ENCODE results near the gene TLL2.

The TLL2 gene

DNA sequence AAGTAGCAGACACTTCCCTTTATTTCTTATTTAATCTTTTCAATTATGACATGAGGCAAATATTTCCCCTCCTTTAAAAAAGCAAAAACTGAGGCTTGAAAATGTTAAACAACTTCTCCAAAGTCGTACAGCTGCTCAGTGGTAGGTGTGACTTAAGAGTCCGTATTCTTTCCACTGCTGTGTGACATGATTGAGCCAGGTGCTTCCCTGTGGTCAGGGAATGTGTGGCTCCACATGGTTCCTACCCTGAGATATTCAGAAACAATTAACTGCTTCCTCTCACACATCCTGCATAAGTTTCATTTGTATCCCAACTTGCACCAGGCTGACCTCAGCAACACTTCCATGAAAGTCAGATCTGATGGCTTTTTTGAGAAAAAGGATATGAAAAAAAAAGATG, 168.5 kb downstream of the TLL2 start:
- DNase-seq: no peak

DNA sequence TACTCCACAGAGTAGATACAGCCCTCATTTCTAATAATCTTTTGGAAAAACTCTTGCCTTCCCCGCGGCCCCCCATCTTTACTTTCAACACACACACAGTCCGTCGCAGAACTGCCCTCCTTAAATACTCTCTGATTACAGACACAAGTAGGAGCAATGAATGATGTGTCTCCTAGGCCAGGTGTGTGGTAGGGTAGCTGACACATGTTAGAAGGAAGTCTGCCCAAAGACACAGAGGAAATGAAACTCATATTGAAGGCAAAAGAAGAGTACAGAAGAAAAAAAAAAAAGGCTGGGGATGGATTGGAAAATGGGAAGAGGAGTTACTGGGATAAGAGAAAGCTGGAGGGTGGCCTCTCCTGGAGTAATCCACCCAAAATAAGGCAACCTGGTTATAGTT, 169.5 kb downstream of the TLL2 start:
- no peak for DNase-seq

DNA sequence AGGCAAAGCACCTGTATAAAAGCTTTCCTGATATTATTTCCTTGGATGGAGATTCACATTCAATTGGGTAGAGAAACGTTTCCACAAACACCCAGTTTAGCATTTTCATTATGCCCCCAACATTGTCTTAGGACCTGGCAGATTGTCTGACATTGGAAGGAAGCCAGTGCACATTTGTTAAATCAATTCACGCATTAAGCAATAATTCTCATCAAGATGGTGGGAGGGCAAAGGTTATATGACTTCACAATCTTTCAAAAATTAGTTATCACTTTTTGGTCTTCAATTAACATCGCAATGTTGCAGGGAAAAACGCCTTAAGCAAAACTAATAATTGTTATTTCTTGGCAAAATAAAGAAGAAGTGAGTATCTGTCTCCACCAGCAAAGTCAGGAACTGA, 171.3 kb downstream of the TLL2 start:
- no peak for DNase-seq

DNA sequence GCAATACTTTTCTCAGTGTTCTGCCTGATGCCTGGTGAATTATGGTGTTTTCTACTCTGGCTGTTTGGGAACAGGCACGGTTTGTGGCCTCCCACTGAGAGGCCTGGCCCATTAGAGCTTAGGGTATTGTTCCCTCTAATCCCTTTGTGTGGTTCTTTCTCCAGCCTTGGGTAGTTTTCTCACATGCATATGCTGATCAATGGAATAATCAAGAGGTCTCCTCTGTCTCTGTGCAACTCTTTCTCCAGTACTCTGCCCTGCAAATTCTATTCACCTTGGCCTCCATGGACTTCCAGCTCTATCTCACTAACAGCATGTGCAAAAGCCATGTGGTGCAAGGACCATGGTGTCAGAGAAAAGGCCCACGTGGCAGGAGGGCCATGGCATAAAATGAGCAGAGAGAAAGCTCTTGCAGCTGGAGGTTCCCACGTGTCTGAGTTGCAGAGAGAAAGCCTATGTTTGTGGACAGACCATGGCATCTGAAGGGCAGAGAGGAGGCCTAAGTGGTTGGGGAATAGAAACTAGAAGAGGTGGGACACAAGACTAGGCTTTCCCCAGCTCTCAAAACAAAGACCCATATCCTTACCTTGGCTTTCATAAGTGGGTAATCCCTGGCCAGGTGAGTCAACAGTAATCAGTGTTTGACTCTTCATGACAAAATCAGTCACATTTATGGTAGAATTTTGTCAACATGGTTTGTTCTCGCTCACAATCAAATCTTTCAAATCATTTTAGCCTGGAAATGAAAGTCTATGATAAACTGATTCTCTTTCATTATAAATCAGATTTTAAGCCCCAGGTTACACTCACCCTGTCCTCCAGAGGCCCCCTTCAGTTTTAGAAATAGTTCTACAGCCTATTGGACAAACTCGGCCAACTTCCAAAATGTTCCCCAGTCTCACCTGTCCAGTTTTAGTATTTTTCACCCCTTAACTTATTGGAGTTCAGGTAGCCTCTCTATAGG, 172.2 kb downstream of the TLL2 start:
- DNase-seq: no peak

DNA sequence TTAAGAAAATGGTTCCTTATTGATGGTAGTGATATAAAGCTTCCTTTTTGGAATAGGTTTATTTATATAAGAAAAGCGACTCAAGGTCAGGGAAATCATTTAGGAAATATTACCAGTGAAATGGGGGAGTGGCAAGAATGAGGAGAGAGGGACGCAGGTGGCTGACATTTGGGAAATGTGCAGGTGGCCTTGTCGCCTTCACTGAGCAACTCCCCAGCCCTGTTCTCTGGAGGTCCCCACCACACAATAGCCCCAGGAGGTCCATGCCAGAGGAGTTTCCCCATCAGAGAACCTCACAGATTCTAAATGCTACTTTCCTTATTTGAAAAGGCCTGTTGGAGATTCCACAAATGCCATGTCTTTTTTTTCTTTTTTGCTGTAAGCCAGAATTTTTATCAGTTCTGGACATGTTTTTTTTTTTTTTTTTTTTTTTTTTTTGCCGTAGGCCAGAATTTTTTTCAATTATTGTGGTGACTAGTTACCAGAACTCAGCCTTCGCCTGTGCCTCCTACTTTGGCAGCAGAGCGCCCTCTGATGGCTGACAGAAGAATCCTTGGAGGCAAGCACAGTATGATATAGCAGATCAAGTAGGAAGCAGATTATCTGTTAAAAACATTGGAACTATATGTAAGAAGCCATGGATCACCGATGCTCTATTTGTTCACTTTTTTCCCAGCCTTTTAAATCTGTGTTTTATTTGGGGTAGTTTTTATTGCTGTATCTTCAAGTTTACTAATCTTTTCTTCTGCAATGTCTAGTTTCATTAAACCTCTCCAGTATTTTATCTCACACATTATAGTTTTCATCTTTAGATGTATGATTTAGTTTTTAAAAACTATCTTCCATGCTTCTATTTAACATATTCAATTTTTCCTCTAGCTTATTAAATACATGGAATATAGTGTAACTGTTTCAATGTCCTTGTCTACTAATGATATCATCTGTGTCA, 173.5 kb downstream of the TLL2 start:
- peak; percentile 35 for DNase-seq

DNA sequence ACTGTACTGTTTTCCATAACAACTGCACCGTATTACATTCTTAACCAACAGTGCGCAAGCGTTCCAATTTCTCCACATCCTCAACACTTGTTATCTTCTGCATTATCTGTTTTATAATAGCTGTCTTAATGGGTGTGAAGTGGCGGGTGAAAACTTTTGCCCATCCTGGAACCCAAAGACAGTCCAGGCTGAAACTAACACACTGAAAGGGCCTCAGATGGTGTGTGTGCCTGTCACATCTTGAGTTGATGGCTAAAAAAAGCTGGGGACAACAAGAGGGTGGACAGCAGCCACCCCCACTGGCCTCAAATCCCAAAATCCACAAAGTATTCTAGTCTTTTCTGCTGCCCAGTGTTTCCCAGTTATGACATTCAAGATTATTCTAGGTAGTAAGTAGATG, 174.3 kb downstream of the TLL2 start:
- DNase-seq: no peak

DNA sequence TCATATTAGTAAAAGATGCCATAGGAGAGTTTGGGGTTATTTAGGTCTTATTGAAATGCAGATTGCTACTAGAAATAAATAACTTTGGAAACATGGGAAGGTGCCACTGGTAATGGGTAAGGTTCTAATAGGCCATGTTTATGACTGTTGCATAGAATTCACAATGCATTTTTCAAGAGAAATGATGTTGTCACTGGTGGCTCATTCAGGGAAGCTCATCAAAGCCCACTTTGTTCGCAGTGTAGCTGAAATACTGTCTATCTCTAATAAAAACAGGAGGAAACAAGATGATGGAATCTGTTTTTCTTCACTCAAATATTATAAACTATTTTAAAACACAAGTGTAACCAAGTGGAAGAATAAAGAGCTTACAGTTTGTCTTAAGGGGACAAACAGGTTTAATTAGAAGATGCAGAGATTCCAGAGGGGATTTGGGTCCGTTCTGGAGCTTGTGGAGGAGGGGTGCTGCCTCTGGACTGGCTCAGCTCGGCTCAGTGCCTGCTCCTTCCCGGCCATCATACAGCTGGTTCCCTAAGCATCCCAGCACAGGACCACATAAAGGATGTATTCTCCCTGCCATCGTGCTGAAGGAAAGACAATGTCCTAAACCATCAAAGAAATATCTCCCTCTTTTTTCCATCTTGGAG, 175.3 kb downstream of the TLL2 start:
- no peak for DNase-seq

DNA sequence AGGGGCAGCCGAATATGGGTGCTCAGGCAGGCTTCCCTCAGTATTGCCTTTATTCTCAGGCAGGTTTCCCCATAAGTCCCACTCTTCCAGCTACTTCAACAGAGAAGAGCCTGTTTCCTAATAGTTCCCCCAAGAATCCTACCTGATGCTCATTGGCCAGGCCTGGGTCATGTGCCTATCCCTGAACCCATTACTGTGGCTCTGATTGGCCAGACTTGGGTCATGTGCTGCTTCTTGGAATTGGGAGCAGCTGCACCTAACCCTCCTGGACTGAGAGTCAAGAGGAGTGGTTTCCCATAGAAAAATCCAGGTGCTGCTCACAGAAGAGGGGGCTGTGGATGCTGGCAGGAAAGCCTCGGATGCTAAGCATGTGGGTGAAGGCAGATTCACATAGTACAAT, 176.6 kb downstream of the TLL2 start:
- no peak for DNase-seq

DNA sequence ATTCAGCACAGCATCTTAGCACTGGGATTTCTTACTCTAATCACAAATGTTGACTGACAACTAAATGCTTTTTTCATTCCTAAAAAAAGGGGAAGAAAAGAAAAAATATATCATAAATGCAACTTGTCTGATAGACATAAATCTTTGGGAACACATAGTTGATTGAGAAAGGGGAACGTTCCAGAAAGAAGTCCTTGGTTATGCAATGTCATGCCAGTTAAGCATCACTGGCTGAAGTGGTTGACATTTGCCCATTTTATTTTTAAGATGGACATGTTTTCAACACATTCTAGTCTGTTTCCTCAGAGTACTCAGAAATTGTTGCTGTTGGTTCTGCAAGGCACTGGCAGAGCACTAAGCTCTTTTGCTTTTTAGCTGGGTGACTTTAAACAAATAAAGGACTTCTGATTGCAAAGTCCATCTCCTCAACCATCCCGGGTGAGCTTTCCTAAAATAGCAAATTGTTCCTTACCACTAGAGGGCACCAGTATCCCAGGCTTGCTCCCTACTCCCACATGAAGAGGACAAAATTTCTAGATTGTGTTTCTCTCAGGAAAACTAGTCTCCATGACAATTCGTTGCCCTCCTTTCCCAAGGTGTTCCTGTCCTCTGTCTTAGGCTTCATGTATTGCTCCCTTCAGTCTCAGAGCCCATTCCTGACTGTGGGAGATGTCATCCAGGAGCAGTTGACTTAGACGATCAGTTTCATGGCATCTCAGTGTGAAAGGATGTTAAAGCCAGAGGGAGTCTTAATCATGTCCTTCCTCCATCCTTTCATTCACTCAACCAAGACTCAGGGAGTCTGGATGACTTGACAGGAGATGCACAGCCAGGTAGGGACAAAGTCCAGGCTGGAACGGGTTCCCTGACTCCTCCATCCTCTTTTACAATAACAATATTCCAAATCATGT, 178.9 kb downstream of the TLL2 start:
- peak; percentile 13 for DNase-seq

DNA sequence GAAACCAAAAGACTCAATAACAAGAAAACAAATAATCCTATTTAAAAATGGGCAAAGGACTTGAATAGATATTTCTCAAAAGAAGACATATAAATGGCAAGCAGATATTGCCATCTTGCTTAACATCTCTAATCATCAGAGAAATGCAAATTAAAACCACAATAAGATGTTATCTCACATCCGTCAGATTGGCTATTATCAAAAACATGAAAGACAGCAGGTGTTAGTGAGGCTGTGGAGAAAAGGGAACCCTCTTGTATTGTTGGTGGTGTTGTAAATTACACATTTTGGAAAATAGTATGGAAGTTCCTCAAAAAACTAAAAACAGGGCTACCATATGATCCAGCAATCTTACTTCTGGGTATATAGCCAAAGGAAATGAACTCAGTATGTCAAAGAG, 180.6 kb downstream of the TLL2 start:
- no peak for DNase-seq

DNA sequence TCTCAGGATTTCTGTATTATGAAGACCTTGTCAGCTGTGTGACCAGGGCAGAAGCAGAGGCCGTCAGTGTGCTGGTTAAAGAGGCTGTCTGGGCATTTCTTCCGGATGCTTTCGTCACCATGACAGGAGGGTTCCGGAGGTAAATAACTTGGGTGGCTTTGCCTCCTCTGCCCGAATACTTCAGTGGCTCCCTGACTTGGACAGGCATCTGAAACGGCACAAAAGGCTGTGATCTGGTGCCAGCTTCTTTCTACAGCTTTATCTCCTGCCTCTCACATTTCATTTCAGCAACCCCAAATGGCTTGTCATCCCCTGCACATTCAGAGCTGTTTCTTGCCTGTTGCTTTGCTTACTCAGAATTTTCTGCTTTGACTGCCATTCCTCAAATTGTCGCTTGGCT, 186.3 kb downstream of the TLL2 start:
- no peak for DNase-seq

DNA sequence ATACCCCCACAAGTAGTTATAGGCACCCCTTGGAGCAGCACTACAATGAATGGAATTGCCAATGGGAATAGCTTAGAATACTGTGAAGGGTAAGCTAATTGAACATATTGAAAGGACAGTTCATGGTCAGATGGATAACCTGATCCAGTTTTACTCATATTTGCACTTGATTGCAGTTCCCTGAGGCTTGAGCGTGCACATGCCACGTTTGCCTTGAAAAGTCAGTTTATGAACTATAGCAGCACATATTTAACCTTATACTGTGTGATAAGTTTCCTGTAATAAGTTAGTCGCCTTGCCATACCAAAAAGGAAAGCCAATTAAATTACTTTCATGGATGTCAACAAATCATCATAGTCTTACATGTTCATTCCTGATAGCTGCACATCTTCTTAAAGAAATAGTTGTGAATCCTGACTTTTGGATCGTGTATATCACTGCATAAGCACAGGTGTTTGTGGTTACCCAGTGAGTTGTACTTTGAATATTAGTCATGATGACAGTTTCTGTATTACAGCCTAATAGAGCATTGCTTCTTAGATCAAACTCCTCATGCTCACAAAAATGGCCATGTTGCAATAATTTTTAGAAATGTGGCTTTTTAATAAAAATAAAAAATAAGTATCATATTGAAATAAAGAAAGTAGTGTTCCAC, 187.9 kb downstream of the TLL2 start:
- no peak for DNase-seq

DNA sequence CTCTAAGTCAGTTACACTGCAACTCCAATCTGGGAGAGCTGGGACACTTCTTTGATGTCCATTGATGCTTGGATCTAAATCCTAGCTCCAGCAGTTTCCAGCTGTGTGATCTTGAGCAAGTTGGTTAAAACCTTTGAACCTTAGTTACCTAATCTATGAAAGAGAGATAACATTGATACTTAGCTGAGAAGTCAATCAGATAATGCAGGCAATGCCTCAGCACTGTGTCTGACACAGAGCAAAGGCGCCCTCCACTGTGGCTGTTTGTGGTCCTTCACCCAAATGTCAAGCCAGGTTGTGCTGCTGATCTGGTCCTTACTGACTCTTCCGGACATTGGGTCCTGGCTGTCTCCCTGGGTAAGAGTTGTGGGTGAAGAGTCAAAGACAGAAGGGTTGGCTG, 189.3 kb downstream of the TLL2 start:
- DNase-seq: no peak

DNA sequence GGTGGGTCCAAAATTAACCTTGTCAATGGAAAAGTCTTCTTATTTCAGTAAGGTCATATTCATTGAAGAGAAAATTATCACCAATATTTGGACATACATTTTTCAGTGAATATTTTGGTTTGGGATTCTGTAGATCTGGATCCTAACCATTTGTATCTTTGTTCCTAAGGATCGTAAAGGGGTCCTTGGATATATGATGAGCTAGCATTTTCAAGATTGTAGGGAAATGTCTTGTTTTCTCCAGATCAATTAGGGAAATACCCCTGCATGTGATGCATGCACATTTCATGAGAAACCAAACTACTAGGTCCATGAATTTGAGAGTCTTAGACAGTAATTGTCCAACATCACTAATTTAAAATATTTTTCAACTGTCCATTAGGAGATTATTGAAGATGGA, 191.5 kb downstream of the TLL2 start:
- no peak for DNase-seq

DNA sequence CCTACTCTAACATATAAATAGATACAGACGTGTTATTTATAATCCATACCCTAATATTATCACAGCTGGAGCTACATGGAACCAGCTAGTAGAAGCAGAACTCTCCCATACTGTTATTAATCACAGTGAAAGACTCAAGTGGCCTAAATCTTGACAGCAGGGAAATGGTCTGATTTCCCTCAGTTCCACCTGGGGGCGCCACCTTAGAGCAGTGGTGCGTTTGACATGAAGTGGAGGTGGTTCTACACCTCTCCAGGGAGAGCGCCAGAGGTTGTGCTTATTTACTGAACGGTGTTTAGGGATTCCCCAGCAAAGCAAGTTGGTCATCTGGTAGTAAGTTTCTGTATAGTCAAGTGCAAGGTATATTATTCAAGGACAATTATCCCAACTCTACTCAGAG, 191.9 kb downstream of the TLL2 start:
- no peak for DNase-seq

DNA sequence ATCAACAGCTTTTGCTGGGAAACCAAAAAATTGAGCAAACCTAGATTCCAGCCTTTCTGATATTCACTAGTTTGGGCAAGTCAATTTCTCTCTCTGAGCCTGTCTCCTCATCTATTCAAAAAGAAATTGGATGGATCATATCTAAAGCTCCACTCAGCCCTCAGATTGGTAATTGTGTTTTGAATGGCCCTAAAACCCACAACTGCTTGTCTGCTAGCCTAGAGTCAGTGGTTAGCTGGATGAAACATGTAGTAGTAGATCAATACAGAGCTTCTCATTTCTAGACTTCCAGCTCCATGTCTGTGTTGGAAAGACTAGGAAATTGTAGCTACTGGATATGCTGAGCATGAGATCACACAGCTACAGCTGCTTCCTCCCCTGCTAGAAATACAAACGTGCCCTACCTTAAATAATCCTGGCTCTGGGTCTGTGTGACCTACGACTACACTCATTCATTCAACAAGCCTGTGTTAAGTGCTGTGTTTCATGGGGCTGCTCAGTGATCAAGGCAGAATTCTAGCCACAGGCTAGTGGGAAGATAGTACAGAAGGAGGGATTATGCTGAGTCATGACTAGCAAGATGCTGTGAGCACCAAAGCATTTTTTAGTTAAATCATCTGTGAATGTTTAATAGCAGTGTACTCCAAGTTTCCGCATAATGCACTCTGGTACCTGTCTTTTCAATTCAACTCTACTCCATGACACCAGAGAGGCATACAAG, 193.8 kb downstream of the TLL2 start:
- DNase-seq: no peak

DNA sequence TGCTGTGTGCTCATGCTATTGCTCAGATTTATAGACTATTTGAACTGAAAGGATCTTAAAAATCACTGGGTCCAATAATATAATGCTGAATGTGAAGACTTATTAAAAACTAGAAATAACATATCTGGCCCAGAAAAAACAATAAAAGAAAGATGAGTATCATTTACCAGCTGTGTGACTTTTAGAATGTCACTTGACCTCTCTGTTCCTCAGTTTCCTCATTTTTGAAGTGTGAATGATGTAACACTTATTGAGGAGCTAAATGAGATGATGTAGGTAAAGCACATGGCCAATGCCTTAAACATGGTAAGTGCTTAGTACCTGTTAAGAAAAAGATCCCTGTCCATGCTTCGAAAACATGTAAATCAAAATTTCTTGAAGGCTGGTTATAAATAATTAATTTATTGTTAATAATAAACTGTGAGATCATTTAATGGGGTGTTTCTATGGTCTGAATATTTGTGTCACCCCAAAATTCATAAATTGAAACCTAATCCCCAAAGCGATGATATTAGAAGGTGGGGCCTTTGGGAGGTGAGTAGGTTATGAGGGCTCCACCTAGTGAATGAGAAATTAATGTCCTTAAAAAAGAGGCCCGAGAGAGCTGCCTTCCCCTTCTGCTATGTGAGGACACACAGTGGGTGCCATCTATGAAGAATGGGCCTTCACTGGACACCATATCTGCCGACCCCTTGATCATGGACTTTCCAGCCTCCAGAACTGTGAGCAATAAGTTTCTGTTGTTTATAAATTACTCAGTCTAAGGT, 196.5 kb downstream of the TLL2 start:
- DNase-seq: no peak

Data from NCI-H146 (cell line).